ENCODE results near the gene COX7B2.
A peak's percentile ranks its signal among the peaks of the same experiment; 100 is the strongest.

The COX7B2 gene

GRCh38 chr4:46889410-46889809, 19.6 kb downstream of the COX7B2 start:
- no peak for DNase-seq (ENCODE audit: low spot score)

- no peak for DNase-seq (ENCODE audit: low spot score)
Measured at GRCh38 chr4:46886711-46887110, 22.3 kb downstream of the COX7B2 start.

GRCh38 chr4:46878641-46879040, 30.4 kb downstream of the COX7B2 start:
- no peak for DNase-seq (ENCODE audit: low spot score)

GRCh38 chr4:46874811-46875210, 34.2 kb downstream of the COX7B2 start:
- DNase-seq (ENCODE audit: low spot score) = no peak

- DNase-seq (ENCODE audit: low spot score) = no peak
Measured at GRCh38 chr4:46870411-46870810, 38.6 kb downstream of the COX7B2 start.

- no peak for DNase-seq (ENCODE audit: low spot score)
Measured at GRCh38 chr4:46856333-46856732, 52.7 kb downstream of the COX7B2 start.

- DNase-seq (ENCODE audit: low spot score) = no peak
Measured at GRCh38 chr4:46852800-46853199, 56.2 kb downstream of the COX7B2 start.

- no peak for DNase-seq (ENCODE audit: low spot score)
Measured at GRCh38 chr4:46850026-46850425, 59.0 kb downstream of the COX7B2 start.

- peak; percentile 4 for DNase-seq (ENCODE audit: low spot score)
Measured at GRCh38 chr4:46844325-46844917, 64.6 kb downstream of the COX7B2 start.

GRCh38 chr4:46839128-46839527, 69.9 kb downstream of the COX7B2 start:
- DNase-seq (ENCODE audit: low spot score) = no peak

GRCh38 chr4:46837639-46838038, 71.4 kb downstream of the COX7B2 start:
- no peak for DNase-seq (ENCODE audit: low spot score)

- no peak for DNase-seq (ENCODE audit: low spot score)
Measured at GRCh38 chr4:46836584-46836983, 72.5 kb downstream of the COX7B2 start.

- no peak for DNase-seq (ENCODE audit: low spot score)
Measured at GRCh38 chr4:46830971-46831454, 78.0 kb downstream of the COX7B2 start.

GRCh38 chr4:46820154-46820553, 88.9 kb downstream of the COX7B2 start:
- DNase-seq (ENCODE audit: low spot score) = no peak

- no peak for DNase-seq (ENCODE audit: low spot score)
Measured at GRCh38 chr4:46819095-46819494, 90.0 kb downstream of the COX7B2 start.

GRCh38 chr4:46818604-46819003, 90.4 kb downstream of the COX7B2 start:
- DNase-seq (ENCODE audit: low spot score) = no peak

GRCh38 chr4:46817806-46818205, 91.2 kb downstream of the COX7B2 start:
- DNase-seq (ENCODE audit: low spot score) = no peak

GRCh38 chr4:46804781-46805413, 104.1 kb downstream of the COX7B2 start:
- DNase-seq (ENCODE audit: low spot score) = no peak

- no peak for DNase-seq (ENCODE audit: low spot score)
Measured at GRCh38 chr4:46793036-46793435, 116.0 kb downstream of the COX7B2 start.

- DNase-seq (ENCODE audit: low spot score) = no peak
Measured at GRCh38 chr4:46781434-46782092, 127.5 kb downstream of the COX7B2 start.

- no peak for DNase-seq (ENCODE audit: low spot score)
Measured at GRCh38 chr4:46765465-46765864, 143.6 kb downstream of the COX7B2 start.

- DNase-seq (ENCODE audit: low spot score) = no peak
Measured at GRCh38 chr4:46730075-46730474, 179.0 kb downstream of the COX7B2 start.

GRCh38 chr4:46720055-46720454, 189.0 kb downstream of the COX7B2 start:
- DNase-seq (ENCODE audit: low spot score) = no peak
